Epithelial cell of prostate (primary cell): ENCODE results near the gene MYL3.

Experiments used
- DNase-seq: peaks from one replicate; pipeline ENCODE4 v3.0.0-alpha.2; 2011; ENCODE audit warnings: low read depth, low spot score
- H3K27ac ChIP-seq: fragments of 450-650 bp; 2 replicates; pipeline ENCODE4 v1.5.1; 2017; ENCODE audit warnings: mild to moderate bottlenecking

The MYL3 gene

DNA sequence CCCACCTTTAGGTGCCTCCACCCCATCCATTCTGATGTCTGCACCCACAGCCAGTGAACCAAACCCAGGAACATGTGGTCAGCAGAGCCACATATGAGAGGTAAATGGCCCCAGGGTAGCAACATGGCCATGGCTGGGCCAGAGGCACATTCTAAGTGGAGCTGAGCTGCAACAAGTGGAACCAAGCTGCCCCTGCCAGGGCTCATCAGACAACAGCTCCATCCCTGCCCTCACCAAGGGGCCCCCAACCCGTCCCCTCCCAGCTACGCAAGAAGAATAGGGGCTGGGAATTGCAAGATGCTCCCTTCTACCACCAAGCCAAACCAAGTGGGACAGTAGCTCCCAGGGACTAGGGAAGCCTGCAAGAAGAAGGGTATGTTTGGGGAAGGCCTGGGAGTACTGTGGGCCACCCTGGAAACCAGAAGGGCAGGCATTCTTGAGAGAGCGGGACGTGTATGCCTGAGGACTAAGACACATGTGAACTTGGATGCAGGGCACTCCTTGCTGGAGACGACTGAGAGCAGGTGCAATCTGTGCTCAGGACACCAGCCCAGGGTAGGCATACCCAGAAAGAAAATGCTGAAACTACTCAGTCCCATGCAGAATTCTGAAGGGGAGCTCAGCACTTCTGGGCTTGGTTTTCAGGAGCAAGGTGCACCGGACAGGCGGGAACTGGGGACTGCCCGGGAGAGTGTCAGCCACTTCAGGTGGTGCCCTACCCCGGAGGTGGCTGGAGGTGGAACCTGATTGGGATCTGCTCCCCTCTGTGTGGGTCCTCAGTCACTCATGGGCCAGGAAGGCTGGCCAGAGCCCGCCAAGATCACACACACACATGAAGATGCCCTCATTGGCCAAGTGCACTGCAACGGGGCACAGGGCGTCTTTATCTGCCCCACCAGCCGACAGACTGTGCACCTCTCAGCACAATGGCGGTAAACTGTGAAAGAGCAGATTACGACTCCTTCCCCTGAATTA is 9.5 kb downstream of the MYL3 start:
- no peak for DNase-seq
- H3K27ac ChIP-seq, result no peak overlapping the region

DNA sequence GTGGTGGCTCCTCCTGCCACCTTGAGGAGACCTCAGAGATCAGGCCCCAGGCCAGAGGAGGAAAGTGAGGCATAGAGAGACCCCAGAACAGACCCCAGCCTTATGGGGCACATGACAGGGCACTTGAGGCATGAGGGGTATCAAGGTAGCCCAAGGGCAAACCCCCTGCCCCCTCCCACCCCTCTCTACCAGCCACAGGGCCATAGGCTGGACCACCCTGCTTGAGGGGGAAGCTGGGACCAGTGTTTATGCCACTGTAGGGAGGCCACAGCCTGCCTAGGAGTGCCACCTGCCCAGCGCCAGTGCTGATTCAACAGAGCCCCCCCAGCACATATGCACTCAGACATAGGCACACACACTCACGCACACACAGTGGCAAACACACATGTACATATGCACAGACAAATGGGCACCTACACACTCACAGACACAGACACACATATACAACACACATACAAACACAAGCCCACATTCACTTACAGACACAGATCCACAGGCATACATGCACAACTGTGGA is 10.3 kb downstream of the MYL3 start:
- DNase-seq, result no peak
- H3K27ac ChIP-seq, result no peak overlapping the region

DNA sequence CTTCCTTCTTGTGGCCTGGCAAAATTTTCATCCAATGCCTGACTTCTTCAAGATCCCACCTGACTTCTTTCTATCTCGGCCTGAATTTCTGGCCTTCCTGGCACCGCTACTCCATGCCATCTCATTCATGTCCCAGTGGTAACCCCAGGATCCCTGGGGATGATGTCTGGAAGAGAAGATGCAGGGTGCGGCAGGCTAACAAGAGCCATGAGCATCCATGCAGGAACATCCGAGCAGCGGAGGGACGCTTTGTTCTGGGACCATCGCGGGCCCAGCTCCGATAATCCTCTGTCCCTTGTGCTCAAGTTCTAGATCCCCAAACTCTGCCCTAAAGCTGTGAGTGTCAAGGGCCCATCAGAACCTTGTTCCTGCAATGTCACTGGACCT is 10.9 kb downstream of the MYL3 start:
- DNase-seq, result no peak
- H3K27ac ChIP-seq, result no peak overlapping the region

DNA sequence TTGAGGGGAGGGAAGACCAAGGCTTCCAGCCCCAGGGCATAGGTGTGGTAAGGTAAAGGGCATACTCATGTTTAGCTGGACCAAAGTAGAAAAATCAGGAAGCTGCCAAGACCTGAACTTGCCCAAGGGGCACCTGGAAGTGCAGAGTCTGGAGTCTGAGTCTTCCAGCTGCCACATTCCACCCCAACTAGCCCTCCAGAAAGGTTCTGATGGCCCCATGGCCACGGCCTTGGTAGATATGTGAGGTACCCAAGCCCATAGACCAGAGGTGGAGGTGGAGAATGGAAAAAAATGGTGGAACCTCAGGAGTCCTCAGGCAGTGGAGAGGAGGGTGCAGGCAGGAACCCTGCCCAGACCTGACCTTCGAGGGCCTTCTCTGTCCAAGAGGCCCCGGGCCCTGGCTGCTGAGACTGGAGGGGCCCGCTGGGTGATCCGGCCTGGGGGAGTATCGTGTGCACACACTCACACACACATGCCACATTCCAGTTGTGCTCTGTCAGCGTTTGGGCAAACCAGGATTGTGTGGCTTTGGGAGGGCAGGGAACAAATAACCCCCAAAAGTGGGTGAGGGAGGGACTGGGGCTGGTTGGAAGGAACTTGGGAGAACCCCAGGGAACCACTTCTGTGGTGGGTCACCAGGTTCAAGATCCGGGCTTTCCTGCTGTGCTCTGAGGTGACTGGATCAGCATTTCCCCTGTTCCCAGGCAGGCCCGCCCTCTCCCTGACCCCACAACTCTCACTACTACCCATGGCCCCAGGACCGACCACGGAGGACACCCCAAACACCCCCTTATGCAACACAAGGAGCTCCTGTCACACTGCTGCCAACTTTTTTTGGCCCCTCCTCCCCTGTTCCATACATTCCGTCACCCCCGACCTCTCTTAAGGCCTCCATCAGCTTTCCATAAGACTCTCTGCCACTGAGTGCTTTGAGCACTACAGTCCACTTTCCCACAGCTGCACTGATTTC is 11.6 kb downstream of the MYL3 start:
- H3K27ac ChIP-seq, result no peak overlapping the region
- DNase-seq, result no peak

- no peak for DNase-seq
- no peak overlapping the region for H3K27ac ChIP-seq
Observed at GRCh38 chr3:46850468-46850779, 12.8 kb downstream of the MYL3 start.

DNA sequence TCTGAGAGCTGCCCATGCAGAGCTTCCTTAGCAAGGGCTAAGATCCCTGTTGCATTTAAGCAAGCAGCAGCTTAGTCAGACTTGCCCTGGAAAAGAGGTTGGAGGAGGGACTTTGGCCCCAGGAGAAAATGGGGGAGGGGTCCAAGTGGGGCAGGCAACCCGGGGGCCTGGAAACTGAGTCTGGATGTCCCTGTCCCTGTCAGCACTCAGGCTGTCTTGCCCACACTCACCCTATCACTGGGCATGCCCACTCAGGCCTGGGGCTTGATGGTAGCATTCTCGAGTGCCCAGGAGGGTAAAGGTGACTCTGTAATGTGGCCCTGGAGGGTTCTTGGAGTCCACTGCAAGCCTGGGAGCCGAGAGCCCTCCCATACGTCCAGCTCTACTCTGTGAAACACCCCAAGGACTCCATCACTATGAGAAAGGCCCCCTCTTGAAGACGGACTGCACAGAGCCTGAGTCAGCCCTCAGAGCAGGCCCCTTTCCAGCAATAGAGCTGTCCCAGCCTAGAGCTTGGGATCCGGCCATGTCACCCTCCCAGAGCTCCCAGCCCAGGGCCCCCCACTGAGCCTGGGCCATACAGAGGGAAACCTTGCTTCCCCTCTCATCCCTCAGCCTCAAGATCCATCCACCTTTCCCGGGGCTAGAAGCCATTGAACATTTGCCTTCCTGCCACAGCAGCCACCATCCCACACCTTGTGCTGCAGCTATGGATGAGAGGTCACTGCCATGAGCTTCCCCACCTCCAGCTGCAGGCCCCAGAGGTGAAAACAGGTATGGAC is 13.4 kb downstream of the MYL3 start:
- DNase-seq, result no peak

GRCh38 chr3:46849045-46849631 is 14.1 kb downstream of the MYL3 start:
- H3K27ac ChIP-seq, result no peak overlapping the region
- DNase-seq, result no peak

More for the DNA sequence above, 13.4 kb downstream of the MYL3 start:
- no peak overlapping the region for H3K27ac ChIP-seq

DNA sequence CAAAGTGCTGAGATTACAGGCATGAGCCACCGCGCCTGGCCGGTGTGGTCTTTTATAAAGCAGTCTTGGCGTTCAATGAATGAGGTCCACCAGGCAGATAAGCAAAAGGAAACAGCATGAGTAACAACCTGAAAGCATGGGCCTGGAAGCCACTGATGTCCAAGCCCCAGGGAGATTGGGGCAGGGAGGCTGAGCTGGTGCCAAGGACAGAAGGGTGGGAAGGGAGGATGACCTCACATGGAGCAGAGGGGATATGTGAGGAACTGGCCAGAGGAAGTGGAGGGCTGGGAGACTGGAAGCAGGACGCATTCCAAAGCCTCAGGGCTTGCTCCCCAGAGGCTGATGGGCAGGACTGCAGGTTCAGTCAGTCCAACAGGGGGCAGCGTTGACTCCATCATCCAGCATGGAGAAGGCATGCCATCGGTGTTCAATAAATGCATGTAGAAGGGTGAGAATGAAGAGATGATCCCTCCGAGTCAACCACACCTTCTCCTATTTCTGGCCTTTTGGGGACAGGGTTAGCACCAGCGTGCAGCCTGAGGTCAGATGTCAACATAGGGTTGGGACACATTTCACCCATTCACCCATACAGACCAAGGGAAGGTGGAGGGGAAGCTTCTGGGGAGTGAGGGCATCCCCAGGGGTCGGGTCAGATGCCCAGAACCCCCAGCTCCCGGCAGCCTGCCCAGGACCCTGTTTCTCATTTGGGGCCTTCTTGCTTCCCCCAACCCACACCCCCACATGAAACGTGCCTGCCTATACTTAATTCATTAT is 14.8 kb downstream of the MYL3 start:
- no peak for DNase-seq
- no peak overlapping the region for H3K27ac ChIP-seq

DNA sequence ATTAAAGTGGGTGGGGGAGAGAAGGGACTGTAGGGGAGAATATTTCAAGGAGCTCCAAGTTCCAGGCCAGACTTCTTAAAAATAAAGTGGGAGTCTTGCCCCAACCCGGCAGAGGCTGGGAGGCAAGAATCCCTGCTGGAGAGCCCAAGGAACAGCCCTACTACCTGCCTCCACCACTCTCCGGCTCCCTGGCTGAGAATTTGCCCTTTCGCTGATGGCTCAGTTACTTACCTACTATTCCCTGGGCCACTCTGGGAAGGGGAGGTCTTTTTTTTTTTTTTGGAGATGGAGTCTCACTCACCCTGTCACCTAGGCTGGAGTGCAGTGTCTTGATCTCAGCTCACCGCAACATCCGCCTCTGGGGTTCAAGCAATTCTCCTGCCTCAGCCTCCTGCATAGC is 15.5 kb downstream of the MYL3 start:
- H3K27ac ChIP-seq, result no peak overlapping the region

GRCh38 chr3:46846624-46847542 is 16.4 kb downstream of the MYL3 start:
- no peak for DNase-seq
- no peak overlapping the region for H3K27ac ChIP-seq

More for the DNA sequence above, 15.5 kb downstream of the MYL3 start:
- DNase-seq, result no peak

DNA sequence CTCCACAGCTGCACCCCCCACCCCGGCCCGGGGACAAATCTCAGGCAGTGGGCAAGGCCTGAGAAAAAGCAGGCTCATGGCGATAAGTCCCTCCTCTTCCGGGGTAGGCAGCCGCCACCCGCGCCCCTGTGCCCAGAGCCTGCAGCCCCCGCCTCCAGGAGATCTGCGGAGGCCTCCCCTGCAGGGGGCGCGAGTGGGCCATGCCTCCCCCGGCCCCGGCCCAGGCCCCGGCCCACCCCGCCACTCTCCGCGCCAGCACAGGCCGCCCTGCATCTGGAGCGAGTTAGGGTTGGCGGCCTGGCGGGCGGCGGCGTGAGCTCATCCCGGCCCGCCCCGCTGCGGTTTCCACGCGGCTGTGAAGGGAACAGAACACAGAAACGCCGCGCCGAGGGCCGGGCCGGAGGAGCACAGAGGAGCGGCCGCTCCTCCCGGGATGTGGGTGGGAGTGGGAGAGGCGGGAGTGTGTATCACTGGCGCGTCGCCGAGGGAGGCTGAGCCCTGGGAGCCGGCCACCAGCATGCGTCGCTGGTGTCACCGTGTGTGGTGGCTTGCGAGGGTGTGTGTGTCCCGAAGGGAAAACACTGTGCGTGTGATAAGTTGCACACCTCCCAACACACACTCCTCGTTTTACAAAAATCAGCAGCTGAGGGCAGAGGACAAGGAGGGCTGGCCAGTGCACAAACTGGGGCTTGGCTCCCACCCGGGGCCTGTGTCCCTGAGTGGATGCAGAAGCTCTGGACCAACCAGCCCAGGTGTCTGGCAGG is 17.2 kb downstream of the MYL3 start:
- no peak overlapping the region for H3K27ac ChIP-seq
- DNase-seq, result no peak

DNA sequence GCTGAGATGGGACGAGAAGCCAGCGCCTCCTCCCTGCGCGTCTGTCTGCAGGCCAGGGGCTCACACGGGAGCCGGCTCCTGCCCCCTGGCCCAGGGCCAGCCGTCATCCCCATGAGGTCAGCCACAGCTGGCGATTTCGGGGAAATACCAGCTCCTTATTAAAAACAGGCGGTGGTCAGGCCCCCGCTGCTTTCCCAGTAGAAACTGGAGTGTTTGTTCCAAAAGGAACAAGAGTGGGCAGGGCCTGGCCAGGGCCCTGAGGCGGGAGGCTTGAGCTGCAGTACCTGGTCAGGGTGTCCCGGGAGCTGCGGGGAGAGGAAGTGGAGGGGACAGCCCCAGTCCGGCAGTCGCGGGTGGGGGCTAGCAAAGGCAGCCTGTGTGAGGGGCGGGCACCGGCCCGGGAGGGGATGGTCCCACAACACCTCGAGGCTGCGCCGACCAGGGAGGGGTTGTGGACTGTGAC is 17.8 kb downstream of the MYL3 start:
- DNase-seq, result no peak
- H3K27ac ChIP-seq, result no peak overlapping the region

- DNase-seq, result no peak
- no peak overlapping the region for H3K27ac ChIP-seq
Observed at GRCh38 chr3:46844881-46845312, 18.3 kb downstream of the MYL3 start.

GRCh38 chr3:46844397-46844796 is 18.8 kb downstream of the MYL3 start:
- no peak for DNase-seq
- H3K27ac ChIP-seq, result no peak overlapping the region

DNA sequence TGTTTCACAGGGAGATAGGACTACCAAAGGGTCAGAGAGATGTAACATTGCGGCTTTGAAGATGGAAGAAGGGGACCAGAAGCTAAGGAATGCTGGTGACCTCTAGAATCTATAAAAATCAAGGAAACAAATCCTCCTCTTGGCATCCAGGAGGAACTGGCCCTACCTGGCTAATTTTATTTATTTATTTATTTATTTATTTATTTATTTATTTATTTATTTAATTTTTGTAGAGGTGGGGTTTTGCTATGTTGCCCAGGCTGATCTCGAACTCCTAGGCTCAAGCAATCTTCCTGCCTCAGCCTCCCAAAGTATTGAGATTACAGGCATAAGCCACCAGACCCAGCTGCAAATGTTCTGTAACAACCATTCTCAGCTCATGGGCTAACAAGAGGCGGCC is 19.7 kb downstream of the MYL3 start:
- DNase-seq, result no peak
- no peak overlapping the region for H3K27ac ChIP-seq

DNA sequence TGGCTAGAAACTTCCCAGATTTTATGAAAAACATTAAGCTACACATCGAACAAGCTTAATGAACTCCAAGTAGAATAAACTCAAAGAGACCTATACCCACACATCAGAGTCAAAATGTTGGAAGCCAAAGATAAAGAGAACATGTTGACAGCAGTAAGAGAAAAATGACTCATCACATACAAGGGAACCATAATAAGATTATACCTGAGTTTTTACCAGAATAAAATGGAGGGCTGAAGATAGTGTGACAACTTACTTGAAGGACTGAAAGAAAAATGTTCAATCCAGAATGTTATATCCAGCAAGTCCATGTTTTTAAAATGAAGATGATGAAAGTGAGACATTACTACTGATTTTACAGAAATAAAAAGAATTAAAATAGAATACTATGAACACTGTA is 22.8 kb downstream of the MYL3 start:
- no peak overlapping the region for H3K27ac ChIP-seq
- DNase-seq, result no peak

DNA sequence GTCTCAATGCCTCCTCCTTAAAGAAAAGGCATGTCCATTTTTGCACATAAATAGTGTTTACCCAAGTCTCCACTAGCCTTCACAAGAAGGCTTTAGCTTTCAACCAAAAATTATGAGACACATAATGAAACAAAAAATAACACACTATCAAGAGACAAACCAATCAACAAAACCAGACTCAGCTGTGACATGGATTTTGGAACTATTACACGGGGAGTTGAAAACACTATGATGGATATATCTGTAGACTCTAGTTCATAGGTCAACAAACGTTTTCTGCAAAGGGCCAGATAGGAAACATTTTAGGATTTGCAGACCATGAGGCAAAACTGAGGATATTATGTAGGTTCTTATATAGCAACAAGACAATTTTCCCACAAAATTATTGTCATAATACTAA is 24.9 kb downstream of the MYL3 start:
- H3K27ac ChIP-seq, result no peak overlapping the region
- DNase-seq, result no peak
